Neural cell (in vitro differentiated cells): Measurements from ENCODE around the gene KRTAP15-1. TPM values are rescaled to one million over a fixed set of nuclear protein-coding genes. Genes with fewer than 3 reads are reported as not detected.

Experiments used
- H2AFZ ChIP-seq: fragments of 200-600, 300-800 bp; sonication (generic), shearing (Covaris generic); 2 replicates; pipeline ENCODE4 v1.6.0; 2014; ENCODE audit warnings: low read depth, mild to moderate bottlenecking, antibody characterized with exemption, low read length, moderate library complexity
- H3F3A ChIP-seq: fragments of 200-600 bp; shearing (Covaris generic); 2 replicates; pipeline ENCODE4 v1.6.1; 2016; ENCODE audit warnings: mild to moderate bottlenecking, moderate library complexity, mixed read lengths, antibody characterized with exemption, low read length; ENCODE audit not compliant: insufficient read depth, poor library complexity, severe bottlenecking
- H3K27ac ChIP-seq: fragments of 200-600, 300-800 bp; sonication (generic), shearing (Covaris generic); 2 replicates; pipeline ENCODE4 v1.5.1; 2014; ENCODE audit warnings: mild to moderate bottlenecking, low read length, moderate library complexity
- H3K27me3 ChIP-seq: fragments of 300-800, 200-600 bp; sonication (generic), shearing (Covaris generic); 2 replicates; pipeline ENCODE4 v1.6.0; 2014; ENCODE audit warnings: mild to moderate bottlenecking, low read depth, low read length, moderate library complexity; ENCODE audit not compliant: insufficient read depth
- H3K36me3 ChIP-seq: fragments of 300-800, 200-600 bp; sonication (generic), shearing (Covaris generic); 2 replicates; pipeline ENCODE4 v1.5.1; 2014; ENCODE audit warnings: mild to moderate bottlenecking, antibody characterized with exemption, low read length, moderate library complexity; ENCODE audit not compliant: insufficient read depth
- H3K4me2 ChIP-seq: fragments of 300-800, 200-600 bp; sonication (generic), shearing (Covaris generic); 2 replicates; pipeline ENCODE4 v1.6.0; 2014; ENCODE audit warnings: mild to moderate bottlenecking, low read length
- H3K4me3 ChIP-seq: fragments of 300-800, 200-600 bp; sonication (generic), shearing (Covaris generic); 2 replicates; pipeline ENCODE4 v1.5.1; 2014; ENCODE audit warnings: mild to moderate bottlenecking, low read length, moderate library complexity
- H3K79me2 ChIP-seq: fragments of 200-600 bp; shearing (Covaris generic); replicated peaks from 2 replicates; pipeline ENCODE4 v1.6.0; 2014; ENCODE audit warnings: mild to moderate bottlenecking, low read length, moderate library complexity; ENCODE audit not compliant: insufficient read depth
- H3K9ac ChIP-seq: fragments of 300-800, 200-600 bp; sonication (generic), shearing (Covaris generic); 2 replicates; pipeline ENCODE4 v1.6.1; 2016; ENCODE audit warnings: mild to moderate bottlenecking, low read length, mixed read lengths
- H3K9me2 ChIP-seq: fragments of 200-600 bp; shearing (Covaris generic); 2 replicates; pipeline ENCODE4 v1.6.1; 2016; ENCODE audit warnings: mild to moderate bottlenecking, low read length, mixed read lengths; ENCODE audit not compliant: insufficient read depth
- H3K9me3 ChIP-seq: fragments of 200-600, 300-800 bp; sonication (generic), shearing (Covaris generic); 2 replicates; pipeline ENCODE4 v1.6.1; 2016; ENCODE audit warnings: mild to moderate bottlenecking, mixed run types, low read length, moderate library complexity, mixed read lengths
- H4K20me1 ChIP-seq: fragments of 200-600 bp; shearing (Covaris generic); 2 replicates; pipeline ENCODE4 v1.6.1; 2016; ENCODE audit warnings: mild to moderate bottlenecking, mixed run types; ENCODE audit not compliant: insufficient read depth
- CTCF ChIP-seq: fragments of 450-650 bp; IDR thresholded peaks from 2 replicates; pipeline ENCODE4 v1.5.1; 2014; ENCODE audit warnings: antibody characterized with exemption, mild to moderate bottlenecking, moderate library complexity; ENCODE audit not compliant: poor library complexity, severe bottlenecking
- EP300 ChIP-seq: fragments of 450-650 bp; conservative IDR thresholded peaks from 2 replicates; pipeline ENCODE4 v1.6.1; 2014; ENCODE audit warnings: antibody characterized with exemption, mild to moderate bottlenecking, moderate library complexity; ENCODE audit not compliant: poor library complexity, severe bottlenecking
- EZH2 ChIP-seq: fragments of 200-600, 300-800 bp; shearing (Covaris generic), sonication (generic); IDR thresholded peaks from 2 replicates; pipeline ENCODE4 v1.6.1; 2014; ENCODE audit warnings: antibody characterized with exemption, low read length, borderline replicate concordance, mild to moderate bottlenecking; ENCODE audit not compliant: insufficient read depth, poor library complexity, severe bottlenecking
- MXI1 ChIP-seq: fragments of 450-650 bp; conservative IDR thresholded peaks from 2 replicates; pipeline ENCODE4 v1.6.1; 2014; ENCODE audit warnings: antibody characterized with exemption, mild to moderate bottlenecking; ENCODE audit not compliant: poor library complexity, severe bottlenecking
- POLR2AphosphoS5 ChIP-seq: IDR thresholded peaks from 2 replicates; pipeline ENCODE4 v1.6.1; 2012
- RAD21 ChIP-seq: fragments of 450-650 bp; conservative IDR thresholded peaks from 2 replicates; pipeline ENCODE4 v1.6.1; 2014; ENCODE audit warnings: antibody characterized with exemption, mild to moderate bottlenecking, moderate library complexity
- REST ChIP-seq: IDR thresholded peaks from 2 replicates; pipeline ENCODE4 v1.6.1; 2012; ENCODE audit warnings: borderline replicate concordance
- SMC3 ChIP-seq: fragments of 450-650 bp; conservative IDR thresholded peaks from 2 replicates; pipeline ENCODE4 v1.6.1; 2014; ENCODE audit warnings: antibody characterized with exemption, mild to moderate bottlenecking, moderate library complexity; ENCODE audit not compliant: poor library complexity
- TAF1 ChIP-seq: IDR thresholded peaks from 2 replicates; pipeline ENCODE4 v1.6.1; 2012; ENCODE audit warnings: low read depth
- polyA plus RNA-seq: library from polyadenylated mRNA; depleted of rRNA; stranded (reverse); fragments of >200 nt; gene quantifications from 2 replicates; pipeline ENCODE4 v1.2.3, GENCODE V29; 2014

The KRTAP15-1 gene
- polyA plus RNA-seq, 1 donor from 2014 or later, result not detected

DNA sequence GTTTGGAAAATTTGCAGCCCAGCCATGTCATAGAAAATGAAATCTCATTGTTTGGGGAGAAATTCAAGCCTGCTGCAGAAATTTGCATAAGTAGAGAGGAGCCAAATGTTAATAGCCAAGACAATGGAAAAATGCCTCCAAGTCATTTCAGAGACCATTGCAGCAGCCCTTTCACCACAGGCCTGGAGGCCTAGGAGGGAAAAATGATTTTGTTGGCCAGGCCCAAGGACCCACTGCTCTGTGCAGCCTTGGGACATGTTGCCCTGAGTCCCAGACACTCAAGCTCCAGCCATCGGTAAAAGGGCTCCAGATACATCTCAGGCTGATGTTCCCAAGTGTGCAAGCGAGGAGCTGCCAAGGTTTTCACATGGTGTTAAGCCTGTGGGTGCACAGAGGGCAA is 46.1 kb downstream of the KRTAP15-1 start:
- H3K36me3 ChIP-seq, result no peaks in the 10 kb centered on the region
- no peaks in the 10 kb centered on the region for H3K9me3 ChIP-seq
- no peaks in the 10 kb centered on the region for H3K9me2 ChIP-seq
- H4K20me1 ChIP-seq, result no peaks in the 10 kb centered on the region
- no peak overlapping the region for H2AFZ ChIP-seq
- TF ChIP-seq CTCF (no peak), REST (no peak), TAF1 (no peak), EP300 (no peak), SMC3 (no peak), RAD21 (no peak), EZH2 (no peak), POLR2AphosphoS5 (no peak), MXI1 (no peak)
- no peak overlapping the region for H3K27ac ChIP-seq
- no peak overlapping the region for H3K4me3 ChIP-seq
- no peaks in the 10 kb centered on the region for H3K79me2 ChIP-seq
- no peak overlapping the region for H3K9ac ChIP-seq
- H3K27me3 ChIP-seq, result no peaks in the 10 kb centered on the region
- H3F3A ChIP-seq, result no peaks in the 10 kb centered on the region
- H3K4me2 ChIP-seq, result no peak overlapping the region

- Histone ChIP-seq H3K36me3 (no peaks in the 10 kb centered on the region), H4K20me1 (no peaks in the 10 kb centered on the region), H3K79me2 (no peaks in the 10 kb centered on the region), H3K27ac (no peak within 1 kb of the TSS), H3K27me3 (no peaks in the 10 kb centered on the region), H3K4me3 (no peak within 1 kb of the TSS), H3F3A (no peaks in the 10 kb centered on the region), H3K9me3 (no peaks in the 10 kb centered on the region), H3K9me2 (no peaks in the 10 kb centered on the region), H2AFZ (no peak within 1 kb of the TSS), H3K9ac (no peak within 1 kb of the TSS), H3K4me2 (no peak within 1 kb of the TSS)
- TF ChIP-seq EP300 (no peak), MXI1 (no peak), POLR2AphosphoS5 (no peak), RAD21 (no peak), EZH2 (no peak), TAF1 (no peak), REST (no peak), CTCF (no peak), SMC3 (no peak)
These were observed 47.3 kb downstream of the KRTAP15-1 start, which contains the start of gene KRTAP19-2 for GRCh38 chr21:30487336-30487735. Gene KRTAP19-2 (minus strand): TSS chr21:30487436. CDS start chr21:30487348, 88 bp downstream.
